Right lobe of liver (tissue), 4 donors: ENCODE measurements around the gene IL1RAP.

Experiments
- POLR2A ChIP-seq: fragments of 450-650 bp; IDR thresholded peaks from one replicate; pipeline ENCODE4 v1.6.1; 2017; ENCODE audit warnings: antibody characterized with exemption, mild to moderate bottlenecking
- TF ChIP-seq, protein P1 (sequence below), 4 donors: fragments of 200-600 bp in 3 of 4; fragments of 450-650 bp in 1 of 4; IDR thresholded peaks; one replicate each; pipeline versions ENCODE4 v1.5.1 to v1.8.0; 2016 to 2022; ENCODE audit warnings: antibody characterized with exemption in 4 of 4, mild to moderate bottlenecking in 2 of 4
- donor health status: DM: no; HTN: no; CAD: no.
- donor health status: DM: no; HTN: no; CAD: no.
- donor health status: DM: no; HTN: yes; CAD: no.

DNA sequence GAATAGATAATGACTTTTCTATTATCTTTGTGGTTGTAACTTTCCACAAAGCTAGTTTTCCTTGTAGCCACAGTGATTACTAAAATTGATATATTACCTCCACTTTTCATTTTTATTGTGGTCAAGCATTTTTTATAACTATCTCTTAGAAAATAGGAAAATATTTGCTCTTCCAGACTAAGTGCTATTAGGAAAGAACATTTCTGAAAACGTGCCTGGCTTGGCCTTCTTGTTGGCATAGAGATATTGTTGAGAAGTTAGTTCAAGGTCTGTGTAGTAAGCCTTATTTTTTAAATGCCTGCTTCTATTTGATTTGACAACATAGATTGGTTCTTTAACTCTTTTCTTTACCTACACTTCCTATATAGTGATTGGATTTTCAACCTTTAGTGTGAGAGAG is 101.7 kb downstream of the IL1RAP start:
- TF ChIP-seq, protein P1, sequence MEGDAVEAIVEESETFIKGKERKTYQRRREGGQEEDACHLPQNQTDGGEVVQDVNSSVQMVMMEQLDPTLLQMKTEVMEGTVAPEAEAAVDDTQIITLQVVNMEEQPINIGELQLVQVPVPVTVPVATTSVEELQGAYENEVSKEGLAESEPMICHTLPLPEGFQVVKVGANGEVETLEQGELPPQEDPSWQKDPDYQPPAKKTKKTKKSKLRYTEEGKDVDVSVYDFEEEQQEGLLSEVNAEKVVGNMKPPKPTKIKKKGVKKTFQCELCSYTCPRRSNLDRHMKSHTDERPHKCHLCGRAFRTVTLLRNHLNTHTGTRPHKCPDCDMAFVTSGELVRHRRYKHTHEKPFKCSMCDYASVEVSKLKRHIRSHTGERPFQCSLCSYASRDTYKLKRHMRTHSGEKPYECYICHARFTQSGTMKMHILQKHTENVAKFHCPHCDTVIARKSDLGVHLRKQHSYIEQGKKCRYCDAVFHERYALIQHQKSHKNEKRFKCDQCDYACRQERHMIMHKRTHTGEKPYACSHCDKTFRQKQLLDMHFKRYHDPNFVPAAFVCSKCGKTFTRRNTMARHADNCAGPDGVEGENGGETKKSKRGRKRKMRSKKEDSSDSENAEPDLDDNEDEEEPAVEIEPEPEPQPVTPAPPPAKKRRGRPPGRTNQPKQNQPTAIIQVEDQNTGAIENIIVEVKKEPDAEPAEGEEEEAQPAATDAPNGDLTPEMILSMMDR (IDR thresholded peaks at IDR 0.05) = no peak
- TF ChIP-seq POLR2A = no peak
